Measurements from ENCODE around the gene BABAM2.
"Not testable (repeated sequence)": the region's sequence is repeated elsewhere in the genome, so short reads cannot be mapped to it uniquely, and the experiment has no call there.

Gene BABAM2

GRCh38 chr2:27973592-27973991, 83.1 kb downstream of the BABAM2 start:
- DNase-seq = no peak

DNA sequence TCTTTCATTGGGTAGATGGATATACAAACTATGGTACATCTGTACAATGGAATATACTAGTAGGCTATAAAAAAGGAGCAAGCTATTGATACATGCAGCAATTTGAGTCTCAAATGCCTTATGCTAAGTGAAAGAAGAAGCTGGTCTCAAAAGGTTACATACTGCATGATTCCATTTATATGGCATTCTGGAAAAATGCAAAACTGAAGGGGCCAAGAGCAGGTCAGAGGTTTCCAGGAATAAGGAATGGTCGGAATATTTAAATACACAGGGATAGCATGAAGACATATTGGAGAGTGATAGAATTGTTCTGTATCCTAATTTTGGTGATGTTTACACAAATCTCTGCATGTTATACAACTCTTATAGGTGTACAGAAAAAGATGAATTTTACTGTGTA, 85.8 kb downstream of the BABAM2 start:
- DNase-seq = no peak

DNA sequence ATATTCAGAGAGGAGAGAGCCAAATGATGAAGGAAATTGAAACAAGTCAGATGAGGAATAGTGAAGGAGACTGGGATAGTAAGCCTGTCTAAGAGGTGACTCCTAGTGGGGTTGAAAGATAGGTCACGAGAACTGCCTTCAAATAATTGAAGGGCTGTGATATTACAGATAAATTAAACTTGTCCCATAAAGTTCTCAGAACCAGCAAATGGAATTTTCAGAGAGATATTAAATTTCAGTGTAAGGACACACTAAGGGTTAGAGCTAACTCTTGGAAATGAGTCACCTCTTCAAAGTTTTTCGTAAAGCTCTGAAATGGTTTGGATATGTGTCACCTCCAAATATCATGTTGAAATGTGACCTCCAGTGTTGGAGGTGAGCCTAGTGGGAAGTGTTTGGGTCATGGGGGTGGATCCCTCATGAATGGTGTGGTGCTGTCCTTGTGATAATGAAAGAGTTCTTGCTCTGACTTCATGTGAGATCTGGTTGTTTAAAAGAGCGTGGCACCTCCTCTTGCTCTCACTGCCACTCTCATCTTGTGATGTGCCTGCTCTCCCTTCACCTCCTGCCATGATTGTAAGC, 87.3 kb downstream of the BABAM2 start:
- no peak for DNase-seq

DNA sequence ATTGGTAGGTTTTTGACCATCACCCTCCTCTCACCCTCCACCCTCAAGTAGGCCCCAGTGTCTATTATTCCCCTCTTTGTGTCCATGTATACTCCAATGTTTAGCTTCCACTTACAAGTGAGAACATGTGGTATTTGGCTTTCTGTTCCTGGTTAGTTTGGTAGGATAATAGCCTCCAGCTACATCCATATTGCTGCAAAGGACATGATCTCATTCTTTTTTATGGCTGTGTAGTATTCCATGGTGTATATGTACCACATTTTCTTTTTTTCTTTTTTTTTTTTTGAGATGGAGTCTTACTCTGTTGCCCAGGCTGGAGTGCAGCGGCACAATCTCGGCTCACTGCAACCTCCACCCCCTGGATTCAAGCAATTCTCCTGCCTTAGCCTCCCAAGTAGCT, 88.2 kb downstream of the BABAM2 start:
- DNase-seq = not testable (repeated sequence)

- no peak for DNase-seq
Measured at GRCh38 chr2:27980242-27980641, 89.7 kb downstream of the BABAM2 start.

GRCh38 chr2:27984153-27984552, 93.6 kb downstream of the BABAM2 start:
- DNase-seq = no peak

DNA sequence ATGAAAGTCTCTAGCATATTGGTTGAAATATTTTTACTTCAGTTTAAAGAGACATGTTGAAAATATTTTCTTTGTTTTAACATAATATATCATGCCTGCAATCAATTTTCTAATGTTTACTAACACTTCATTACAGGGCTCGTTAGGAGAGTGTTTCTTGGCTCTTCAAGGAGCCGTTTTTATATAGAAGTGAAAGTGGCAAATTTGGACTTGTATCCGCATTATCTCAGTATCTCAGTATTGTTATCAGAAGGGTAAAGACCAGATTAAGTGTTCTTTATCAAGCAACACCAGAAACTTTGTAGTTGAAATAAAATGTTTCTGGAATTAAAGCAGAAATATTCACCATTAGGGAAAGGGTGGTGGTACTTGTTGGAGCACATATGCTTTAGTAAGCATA, 97.8 kb downstream of the BABAM2 start:
- DNase-seq = no peak

GRCh38 chr2:27988718-27989117, 98.2 kb downstream of the BABAM2 start:
- DNase-seq = no peak

DNA sequence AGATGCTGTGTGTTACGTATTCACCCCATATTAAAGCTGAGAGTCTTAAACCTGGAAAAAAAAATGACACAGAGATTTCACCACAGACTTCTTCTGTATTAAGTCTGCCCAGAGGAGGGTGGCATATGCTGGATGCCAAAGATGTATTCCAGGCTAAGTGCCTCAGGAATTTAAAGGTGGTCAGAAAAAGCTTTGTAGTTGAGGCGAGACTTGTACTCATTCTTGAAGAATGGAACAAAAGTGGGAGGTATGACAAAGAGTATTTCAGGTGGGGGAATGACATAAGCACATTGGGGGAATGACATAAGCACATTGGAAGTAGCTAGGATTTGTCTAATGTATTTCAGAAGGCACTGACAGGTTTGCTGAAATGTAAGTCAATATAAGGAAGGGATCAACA, 98.6 kb downstream of the BABAM2 start:
- DNase-seq = no peak

GRCh38 chr2:27990030-27990590, 99.6 kb downstream of the BABAM2 start:
- no peak for DNase-seq

DNA sequence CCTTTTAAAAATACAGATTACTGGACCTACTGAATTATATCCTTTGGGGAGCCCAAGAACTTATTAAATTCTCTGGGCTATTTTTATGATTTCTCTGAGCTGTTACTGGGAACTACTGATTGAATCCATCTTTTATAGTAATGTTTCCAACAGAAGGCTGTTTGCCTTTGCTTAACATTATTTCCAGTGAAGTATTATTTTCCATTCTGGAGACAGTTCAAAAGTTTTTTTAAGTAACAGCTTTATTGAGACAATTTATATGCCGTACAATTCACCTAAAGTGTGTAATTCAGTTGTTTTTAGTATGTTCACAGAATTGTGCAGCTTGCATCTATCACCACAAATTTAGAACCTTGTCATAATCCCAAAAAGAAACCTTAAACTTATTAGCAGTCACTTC, 100.6 kb downstream of the BABAM2 start:
- DNase-seq = no peak

DNA sequence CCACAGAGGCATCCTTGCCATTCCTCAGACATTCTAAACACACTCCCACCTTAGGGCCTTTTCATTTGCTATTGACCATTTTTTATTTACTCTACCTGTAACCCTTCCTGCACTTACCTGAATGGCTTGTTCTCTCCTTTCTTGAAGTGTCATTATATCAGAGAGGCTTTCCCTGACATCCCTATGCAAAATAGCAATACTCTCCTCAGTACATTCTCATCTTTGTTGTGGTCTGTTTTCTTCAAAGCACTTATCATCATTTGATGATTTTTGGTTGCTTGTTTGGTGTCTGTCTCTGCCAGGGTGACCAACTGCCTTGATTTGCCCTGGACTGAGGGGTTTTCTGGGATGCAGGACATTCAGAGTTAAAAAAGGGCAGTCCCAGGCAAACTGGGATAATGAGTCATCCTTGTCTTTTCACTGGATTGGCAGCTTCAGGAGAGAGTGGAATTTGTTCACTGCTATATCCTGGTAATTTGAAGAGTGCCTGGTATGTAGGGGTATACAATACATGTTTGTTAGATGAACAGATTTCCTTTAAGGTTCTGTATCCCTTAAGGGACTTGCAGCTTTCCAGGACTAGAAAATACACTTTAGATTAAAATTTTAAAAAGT, 102.4 kb downstream of the BABAM2 start:
- DNase-seq = no peak

GRCh38 chr2:27993402-27993787, 102.9 kb downstream of the BABAM2 start:
- DNase-seq = no peak

GRCh38 chr2:27993950-27994728, 103.6 kb downstream of the BABAM2 start:
- no peak for DNase-seq

GRCh38 chr2:27996156-27996922, 105.8 kb downstream of the BABAM2 start:
- DNase-seq = no peak

GRCh38 chr2:28000287-28000686, 109.8 kb downstream of the BABAM2 start:
- no peak for DNase-seq

DNA sequence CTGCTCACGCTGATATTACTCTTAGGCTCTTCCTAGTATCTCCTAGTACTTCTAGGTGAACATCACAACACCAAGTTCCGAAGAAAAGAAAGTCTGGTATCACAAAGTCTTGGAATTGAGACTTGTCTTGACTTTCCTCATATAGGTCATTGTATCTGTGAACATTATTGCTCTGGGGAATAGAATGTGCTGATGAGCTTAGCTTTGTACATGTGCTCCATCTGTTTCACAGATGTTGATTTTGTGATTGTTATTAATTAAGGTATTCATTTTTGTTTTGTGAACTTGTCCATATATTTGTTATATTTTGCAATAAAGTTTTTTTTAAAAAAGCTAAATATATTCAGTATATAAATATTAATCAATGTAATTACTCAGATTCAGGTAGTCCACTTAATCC, 111.7 kb downstream of the BABAM2 start:
- DNase-seq = no peak

DNA sequence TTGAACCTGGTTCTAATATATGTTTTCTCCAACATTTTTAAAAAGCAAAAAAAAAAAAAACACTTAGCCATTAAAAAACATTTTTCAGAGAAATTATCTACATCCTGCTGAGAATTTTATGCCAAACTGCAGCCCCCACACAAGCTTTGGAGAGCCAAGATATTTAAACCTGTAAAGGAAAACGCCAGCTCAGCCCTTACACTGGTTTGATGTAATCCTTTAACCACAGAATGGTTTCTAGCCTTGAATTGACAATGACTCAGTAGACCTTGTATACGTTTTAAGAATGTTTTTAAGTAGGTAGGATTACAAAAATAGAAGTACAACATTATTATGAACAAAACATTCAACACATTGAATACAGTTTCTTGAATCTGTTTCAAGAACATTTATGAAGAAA, 113.6 kb downstream of the BABAM2 start:
- DNase-seq = peak in 5 of 56 donors; percentile 2 to 9 (median 3)

DNA sequence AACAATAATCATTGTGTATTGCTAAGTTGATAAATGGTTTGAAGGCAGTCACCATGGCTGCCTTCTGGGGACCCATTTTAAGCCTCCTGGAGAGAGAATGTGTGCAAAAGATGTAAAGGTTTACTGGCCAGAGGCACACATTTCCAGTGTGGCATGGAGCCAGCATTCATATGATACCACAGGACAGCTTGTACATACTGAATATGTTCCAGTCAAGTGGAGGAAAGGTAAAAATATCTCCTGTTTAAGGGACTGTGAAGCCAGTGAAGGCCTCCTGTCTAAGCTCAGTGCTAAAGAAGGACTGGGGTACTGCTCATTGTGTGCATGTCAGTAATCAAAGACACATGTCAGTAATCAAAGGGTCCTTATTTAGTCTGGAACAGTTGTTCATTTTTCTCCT, 119.2 kb downstream of the BABAM2 start:
- DNase-seq = peak in 1 of 56 donors; percentile 6

DNA sequence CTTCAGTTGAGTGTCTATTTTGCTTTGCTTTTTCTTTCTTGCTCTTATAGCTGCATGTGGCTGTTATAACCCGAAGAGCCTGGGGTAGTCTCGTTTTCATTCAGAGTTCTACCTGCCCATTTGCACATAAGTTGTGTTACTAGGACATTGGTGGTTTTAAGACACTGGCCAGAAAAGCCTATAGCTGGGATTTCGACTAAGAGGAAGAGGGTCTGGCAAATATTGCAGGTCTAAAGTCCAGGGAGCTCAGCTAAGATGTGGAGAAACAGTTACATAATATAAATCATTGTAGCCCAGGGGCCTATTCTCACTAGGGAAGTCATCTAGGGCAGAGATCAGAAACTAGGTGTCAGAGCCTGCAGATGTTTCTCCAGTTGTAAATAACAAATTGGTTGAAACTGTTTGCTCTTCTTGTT, 120.8 kb downstream of the BABAM2 start:
- no peak for DNase-seq

DNA sequence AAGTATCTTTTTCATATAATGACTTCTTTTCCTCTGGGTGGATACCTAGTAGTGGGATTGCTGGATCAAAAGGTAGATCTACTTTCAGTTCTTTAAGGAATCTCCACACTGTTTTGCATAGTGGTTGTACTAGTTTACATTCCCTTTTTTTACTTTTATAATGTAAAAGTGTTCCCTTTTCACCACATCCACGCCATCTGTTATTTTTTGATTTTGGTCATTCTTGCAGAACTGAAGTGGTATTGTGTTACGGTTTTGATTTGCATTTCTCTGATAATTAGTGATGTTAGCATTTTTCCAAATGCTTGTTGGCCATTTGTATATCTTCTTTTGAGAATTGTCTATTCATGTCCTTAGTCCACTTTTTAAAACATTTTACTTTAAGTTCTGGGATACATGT, 127.9 kb downstream of the BABAM2 start:
- DNase-seq = not testable (repeated sequence)

DNA sequence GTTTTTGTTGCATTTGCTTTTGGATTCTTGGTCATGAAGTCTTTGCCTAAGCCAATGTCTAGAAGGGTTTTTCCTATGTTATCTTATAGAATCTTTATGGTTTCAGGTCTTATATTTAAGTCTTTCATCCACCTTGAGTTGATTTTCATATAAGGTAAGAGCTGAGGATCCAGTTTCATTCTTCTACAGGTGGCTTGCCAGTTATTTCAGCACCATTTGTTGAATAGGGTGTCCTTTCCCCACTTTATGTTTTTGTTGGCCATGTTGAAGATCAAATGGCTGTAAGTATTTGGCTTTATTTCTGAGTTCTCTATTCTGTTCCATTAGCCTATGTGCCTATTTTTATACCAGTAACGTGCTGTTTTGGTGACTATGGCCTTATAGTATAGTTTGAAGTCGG, 129.0 kb downstream of the BABAM2 start:
- DNase-seq = not testable (repeated sequence)

Data from amygdala (tissue), 56 donors.